Activated CD4-positive, alpha-beta T cell treated with anti-CD3 and anti-CD28 coated beads, Interleukin-2, amount 50 U/mL, for 4 hours (primary cell): Measurements from ENCODE around the gene ITPKB.
"Not testable (repeated sequence)": the region's sequence is repeated elsewhere in the genome, so short reads cannot be mapped to it uniquely, and the experiment has no call there.

Experiments
- DNase-seq, 2 experiments: peaks; one replicate each; pipeline ENCODE4 v3.0.0-alpha.2; 2020

Gene ITPKB

GRCh38 chr1:226738995-226739695 is at the start of gene ITPKB:
TSS of gene ITPKB (minus strand) at chr1:226739282. CDS start at chr1:226737458, 1,824 bp downstream.
- peak; percentile 53 to 65 for DNase-seq

GRCh38 chr1:226787638-226788037 is 48.6 kb upstream of the ITPKB start:
- DNase-seq = no peak

GRCh38 chr1:226787071-226787470 is 48.0 kb upstream of the ITPKB start:
- no peak for DNase-seq

- DNase-seq = no peak
These were observed 47.5 kb upstream of the ITPKB start for GRCh38 chr1:226786550-226786949.

- DNase-seq = no peak
These were observed 46.7 kb upstream of the ITPKB start for GRCh38 chr1:226785805-226786204.

- DNase-seq = no peak
These were observed 45.3 kb upstream of the ITPKB start for GRCh38 chr1:226784081-226785049.

- no peak for DNase-seq
These were observed 43.9 kb upstream of the ITPKB start for GRCh38 chr1:226782845-226783601.

GRCh38 chr1:226781937-226782609 is 43.0 kb upstream of the ITPKB start:
- DNase-seq = no peak

- DNase-seq = no peak
These were observed 40.5 kb upstream of the ITPKB start for GRCh38 chr1:226779561-226779960.

- no peak for DNase-seq
These were observed 39.6 kb upstream of the ITPKB start for GRCh38 chr1:226778657-226779058.

- DNase-seq = no peak
These were observed 37.9 kb upstream of the ITPKB start for GRCh38 chr1:226776975-226777374.

- DNase-seq = no peak
These were observed 37.0 kb upstream of the ITPKB start for GRCh38 chr1:226776066-226776465.

- DNase-seq = no peak
These were observed 33.5 kb upstream of the ITPKB start for GRCh38 chr1:226772446-226773139.

- not testable (repeated sequence) for DNase-seq
These were observed 28.1 kb upstream of the ITPKB start for GRCh38 chr1:226767170-226767569.

- DNase-seq = no peak
These were observed 27.5 kb upstream of the ITPKB start for GRCh38 chr1:226766565-226766964.

- DNase-seq = no peak
These were observed 25.5 kb upstream of the ITPKB start for GRCh38 chr1:226764533-226764932.

GRCh38 chr1:226763905-226764264 is 24.8 kb upstream of the ITPKB start:
- DNase-seq = peak; percentile 26 to 50

GRCh38 chr1:226762988-226763904 is 24.2 kb upstream of the ITPKB start:
- no peak for DNase-seq

GRCh38 chr1:226762055-226762454 is 23.0 kb upstream of the ITPKB start:
- no peak for DNase-seq

- no peak for DNase-seq
These were observed 22.2 kb upstream of the ITPKB start for GRCh38 chr1:226761322-226761721.
